ENCODE measurements around the gene JMJD1C. TPM values are rescaled to one million over a fixed set of nuclear protein-coding genes. Genes with fewer than 3 reads are reported as not detected.

The JMJD1C gene
- total RNA-seq, 1 experiment from 2014 or later = 112 TPM

DNA sequence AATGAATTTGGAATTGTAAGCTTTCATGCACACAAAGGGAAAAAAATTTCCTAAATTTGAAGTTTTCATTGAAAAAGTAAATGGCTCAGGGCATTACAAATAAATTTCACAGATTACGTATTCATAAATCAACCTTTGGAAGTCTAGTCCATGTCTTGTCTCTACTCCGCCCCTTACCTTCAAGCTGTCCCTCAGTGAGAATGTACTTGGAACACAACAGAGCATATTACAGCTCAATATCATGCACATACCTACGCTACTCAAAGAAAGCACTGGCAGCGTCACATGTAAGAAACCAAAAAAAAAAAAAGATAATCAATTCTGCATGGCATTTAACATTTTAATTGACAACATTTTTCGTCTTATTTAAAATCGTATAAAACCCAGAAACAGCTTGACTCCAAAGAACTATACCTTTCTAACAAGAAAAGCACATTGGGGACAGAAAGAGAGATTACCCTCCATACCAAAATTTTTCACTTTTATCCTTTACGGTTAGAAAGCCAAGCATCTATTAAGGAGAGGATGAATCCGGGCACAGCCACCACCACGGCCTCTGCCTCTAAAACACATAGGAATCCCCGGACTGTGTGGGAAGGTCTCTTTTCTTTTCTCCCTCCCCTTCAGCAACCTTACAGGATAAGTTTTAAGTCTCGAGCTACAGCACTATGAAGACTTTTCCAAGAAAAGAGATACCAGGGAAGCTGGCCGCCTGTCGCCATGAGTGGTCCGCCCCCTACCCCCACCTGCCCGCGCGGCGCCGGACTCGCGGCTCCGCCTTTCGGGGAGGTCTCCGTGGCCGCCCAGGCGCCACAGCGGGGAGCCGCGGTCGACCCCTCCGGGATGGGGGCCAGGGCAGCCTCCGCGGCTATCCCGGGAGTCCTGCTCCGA is 1.1 kb downstream of the JMJD1C start:
- H3K27ac ChIP-seq = peak overlapping the region; percentile 81
- H3K4me3 ChIP-seq = peak overlapping the region; percentile 80

GRCh38 chr10:63462442-63462841 is 3.3 kb downstream of the JMJD1C start:
- no peak for DNase-seq
- H3K36me3 ChIP-seq = no peaks in the 10 kb centered on the region
- no peak overlapping the region for H3K4me3 ChIP-seq
- H3K27ac ChIP-seq = no peak overlapping the region
- H3K9me3 ChIP-seq (replicated peaks) = no peaks in the 10 kb centered on the region
- H3K4me1 ChIP-seq = 0 out of 2 replicates have a peak, but pooled peaks cover 2% of the 10 kb centered on the region
- H3K27me3 ChIP-seq = no peaks in the 10 kb centered on the region

More for the DNA sequence above, 1.1 kb downstream of the JMJD1C start:
- no peaks in the 10 kb centered on the region for H3K27me3 ChIP-seq
- H3K9me3 ChIP-seq (replicated peaks) = no peaks in the 10 kb centered on the region
- 0 out of 2 replicates have a peak, but pooled peaks cover 2% of the 10 kb centered on the region for H3K4me1 ChIP-seq
- H3K36me3 ChIP-seq = no peaks in the 10 kb centered on the region
- DNase-seq = peak in 1 of 2 experiments; percentile 5

DNA sequence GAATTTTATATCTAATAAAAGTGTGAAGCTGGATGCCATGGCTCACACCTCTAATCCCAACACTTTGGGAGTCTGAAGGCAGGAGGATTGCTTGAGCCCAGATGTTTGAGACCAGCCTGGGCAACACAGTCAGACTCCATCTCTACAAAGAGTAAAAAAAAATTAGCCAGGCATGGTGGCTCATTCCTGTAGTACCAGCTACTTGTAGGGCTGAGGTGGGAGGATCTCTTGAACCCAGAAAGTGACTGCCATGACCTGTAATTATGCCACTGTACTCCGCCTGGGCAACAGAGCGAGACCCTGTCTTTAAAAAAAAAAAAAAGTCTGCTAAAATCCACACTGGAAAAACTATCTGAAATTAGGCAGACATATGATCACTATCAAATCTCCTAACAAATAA is 7.6 kb downstream of the JMJD1C start:
- Histone ChIP-seq H3K4me1 (peaks cover 7% of the 10 kb centered on the region), H3K9me3 (replicated peaks) (no peaks in the 10 kb centered on the region), H3K4me3 (no peak overlapping the region), H3K27ac (no peak overlapping the region), H3K27me3 (no peaks in the 10 kb centered on the region), H3K36me3 (no peaks in the 10 kb centered on the region)
- no peak for DNase-seq

DNA sequence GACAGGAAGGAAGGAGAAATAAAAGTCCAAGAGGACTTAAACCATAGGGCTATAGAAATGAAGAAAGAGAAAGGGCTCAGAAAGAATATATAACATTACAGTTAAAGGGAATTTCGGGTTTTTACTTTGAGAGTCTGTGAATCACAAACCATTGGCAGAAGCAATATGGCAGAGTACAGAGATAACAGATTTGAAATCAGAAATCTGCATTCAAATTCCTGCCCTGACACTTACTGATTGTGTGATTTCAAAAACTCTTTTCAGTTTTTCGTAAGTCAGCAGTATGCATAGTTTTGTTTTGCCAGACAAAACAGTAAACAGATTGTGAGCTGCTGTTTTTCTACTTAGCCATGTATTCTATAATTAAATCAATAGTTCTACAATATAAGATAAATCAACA is 8.2 kb downstream of the JMJD1C start:
- DNase-seq = no peak
- Histone ChIP-seq H3K27ac (no peak overlapping the region), H3K27me3 (no peaks in the 10 kb centered on the region), H3K4me1 (peaks cover 7% of the 10 kb centered on the region), H3K36me3 (no peaks in the 10 kb centered on the region), H3K9me3 (replicated peaks) (no peaks in the 10 kb centered on the region), H3K4me3 (no peak overlapping the region)

DNA sequence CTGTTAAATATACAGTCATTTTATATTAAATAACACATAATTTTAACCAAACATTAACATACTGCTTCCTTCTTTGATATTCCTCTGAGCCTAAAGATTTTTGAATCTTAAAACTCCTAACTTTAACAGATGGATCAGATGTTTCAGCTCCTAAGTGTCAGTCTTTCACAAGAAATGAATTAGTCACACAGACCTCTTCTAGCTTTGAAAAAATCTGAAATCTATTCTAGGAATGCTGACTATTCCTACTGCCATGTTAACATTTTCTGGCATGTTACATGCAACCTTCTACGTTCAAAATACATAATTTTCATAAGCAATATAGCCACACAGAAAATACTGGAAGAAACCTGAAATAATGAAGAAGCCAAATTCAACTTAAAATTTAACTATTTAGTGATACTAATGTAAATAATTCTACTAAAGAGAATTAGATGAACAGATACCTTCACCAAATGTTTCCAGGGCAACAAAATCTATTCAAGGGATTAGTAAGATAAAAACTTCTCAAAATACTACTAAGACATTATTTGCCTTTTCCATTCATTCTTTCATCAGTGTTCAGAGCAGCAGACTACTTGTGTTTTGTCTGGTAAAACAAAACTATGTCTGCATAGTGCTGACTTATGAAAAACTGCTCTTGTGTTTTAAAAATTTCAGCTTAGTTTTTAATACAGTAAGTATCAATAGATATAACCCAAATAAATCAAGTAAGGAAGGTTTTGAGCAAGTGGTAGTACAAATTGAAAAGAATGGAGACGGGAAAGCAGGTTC is 9.2 kb downstream of the JMJD1C start:
- no peak overlapping the region for H3K4me3 ChIP-seq

GRCh38 chr10:63455507-63455906 is 10.3 kb downstream of the JMJD1C start:
- no peaks in the 10 kb centered on the region for H3K36me3 ChIP-seq
- H3K4me1 ChIP-seq = peaks cover 7% of the 10 kb centered on the region
- no peak overlapping the region for H3K4me3 ChIP-seq
- H3K27ac ChIP-seq = peak overlapping the region; percentile 48; the same call in 1 of the 2 replicates
- H3K27me3 ChIP-seq = no peaks in the 10 kb centered on the region
- no peak for DNase-seq
- H3K9me3 ChIP-seq (replicated peaks) = no peaks in the 10 kb centered on the region

More for the DNA sequence above, 9.2 kb downstream of the JMJD1C start:
- Histone ChIP-seq H3K9me3 (replicated peaks) (no peaks in the 10 kb centered on the region), H3K4me1 (peaks cover 7% of the 10 kb centered on the region), H3K27me3 (no peaks in the 10 kb centered on the region), H3K36me3 (no peaks in the 10 kb centered on the region), H3K27ac (peak overlapping the region; percentile 48)
- peak in 1 of 2 experiments; percentile 8 for DNase-seq

GRCh38 chr10:63454631-63455030 is 11.1 kb downstream of the JMJD1C start:
- H3K27ac ChIP-seq = no peak overlapping the region
- H3K27me3 ChIP-seq = no peaks in the 10 kb centered on the region
- no peaks in the 10 kb centered on the region for H3K36me3 ChIP-seq
- H3K4me3 ChIP-seq = no peak overlapping the region
- DNase-seq = no peak
- H3K4me1 ChIP-seq = peaks cover 7% of the 10 kb centered on the region
- no peaks in the 10 kb centered on the region for H3K9me3 ChIP-seq (replicated peaks)

DNA sequence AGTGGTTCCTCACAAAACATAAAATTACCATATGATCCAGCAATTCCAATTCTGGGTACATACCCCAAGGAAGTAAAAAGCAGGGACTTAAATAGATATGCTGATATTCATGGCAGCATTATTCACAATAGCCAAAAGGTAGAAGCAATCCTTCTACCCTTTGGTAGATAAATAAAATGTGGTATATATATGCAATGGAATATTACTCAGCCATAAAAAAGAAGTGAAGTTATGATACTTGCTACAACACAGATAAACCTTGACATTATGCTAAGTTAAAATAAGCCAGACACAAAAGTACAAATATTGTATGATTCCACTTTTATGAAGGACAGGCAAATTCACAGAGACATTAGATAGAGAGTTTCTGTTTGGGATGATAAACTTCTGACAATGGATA is 13.3 kb downstream of the JMJD1C start:
- no peak for DNase-seq
- peaks cover 7% of the 10 kb centered on the region for H3K4me1 ChIP-seq
- H3K36me3 ChIP-seq = no peaks in the 10 kb centered on the region
- no peaks in the 10 kb centered on the region for H3K27me3 ChIP-seq
- no peak overlapping the region for H3K4me3 ChIP-seq
- H3K27ac ChIP-seq = no peak overlapping the region
- no peaks in the 10 kb centered on the region for H3K9me3 ChIP-seq (replicated peaks)

GRCh38 chr10:63446716-63447440 is 18.9 kb downstream of the JMJD1C start:
- H3K27ac ChIP-seq = no peak overlapping the region
- no peak overlapping the region for H3K4me3 ChIP-seq
- no peaks in the 10 kb centered on the region for H3K27me3 ChIP-seq
- no peaks in the 10 kb centered on the region for H3K36me3 ChIP-seq
- no peaks in the 10 kb centered on the region for H3K4me1 ChIP-seq
- no peak for DNase-seq
- no peaks in the 10 kb centered on the region for H3K9me3 ChIP-seq (replicated peaks)

- H3K27me3 ChIP-seq = no peaks in the 10 kb centered on the region
Measured at GRCh38 chr10:63441404-63441803, 24.4 kb downstream of the JMJD1C start.

GRCh38 chr10:63439607-63440006 is 26.2 kb downstream of the JMJD1C start:
- DNase-seq = no peak
- Histone ChIP-seq H3K4me1 (no peaks in the 10 kb centered on the region; the same call in 1 of the 2 replicates), H3K9me3 (replicated peaks) (no peaks in the 10 kb centered on the region), H3K27me3 (no peaks in the 10 kb centered on the region), H3K4me3 (no peak overlapping the region), H3K27ac (no peak overlapping the region), H3K36me3 (no peaks in the 10 kb centered on the region)

More at GRCh38 chr10:63441404-63441803, 24.4 kb downstream of the JMJD1C start:
- Histone ChIP-seq H3K36me3 (no peaks in the 10 kb centered on the region), H3K4me3 (no peak overlapping the region), H3K4me1 (no peaks in the 10 kb centered on the region; the same call in 1 of the 2 replicates), H3K9me3 (replicated peaks) (no peaks in the 10 kb centered on the region), H3K27ac (no peak overlapping the region)
- no peak for DNase-seq

GRCh38 chr10:63438506-63439498 is 27.0 kb downstream of the JMJD1C start:
- Histone ChIP-seq H3K4me3 (no peak overlapping the region), H3K9me3 (replicated peaks) (no peaks in the 10 kb centered on the region), H3K4me1 (no peaks in the 10 kb centered on the region; the same call in 1 of the 2 replicates), H3K27ac (no peak overlapping the region), H3K27me3 (no peaks in the 10 kb centered on the region), H3K36me3 (no peaks in the 10 kb centered on the region)
- DNase-seq = no peak

DNA sequence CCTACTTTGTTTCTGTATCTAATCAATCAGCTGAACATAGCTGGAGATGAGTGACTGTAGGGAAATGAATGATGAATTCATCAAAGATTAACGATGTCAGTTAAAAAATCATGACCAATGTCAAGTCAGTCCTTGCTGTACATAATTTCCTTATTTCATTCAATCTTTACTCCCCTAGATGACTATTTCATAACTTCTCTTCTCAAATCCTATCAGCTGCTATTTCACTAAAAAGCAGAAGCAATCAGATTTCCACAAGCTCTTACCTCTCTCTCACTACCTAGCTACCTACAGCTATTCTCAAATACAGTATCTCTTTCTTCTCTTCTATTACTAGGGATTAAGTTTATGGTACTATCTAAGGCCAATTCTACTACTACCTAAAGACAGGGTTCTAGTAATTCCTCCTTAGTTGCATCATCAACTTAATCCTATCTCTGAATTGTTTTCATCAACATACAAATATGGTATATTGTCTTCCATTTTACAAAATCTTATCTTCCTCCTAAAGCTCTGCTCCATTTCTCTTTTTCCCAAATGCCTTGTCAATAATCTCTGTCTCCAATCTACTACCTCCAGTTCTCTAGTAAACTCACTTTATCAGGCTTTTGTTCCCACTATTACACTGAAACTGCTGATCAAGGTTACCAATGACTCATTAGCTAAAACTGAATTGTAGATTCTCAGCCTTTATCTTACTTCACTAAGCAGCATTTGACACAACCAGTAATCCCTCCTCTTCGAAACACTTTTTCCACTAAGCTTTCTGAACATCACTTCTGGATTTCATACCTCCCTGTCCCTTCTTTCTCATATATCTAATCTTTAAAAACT is 28.4 kb downstream of the JMJD1C start:
- H3K4me1 ChIP-seq = no peaks in the 10 kb centered on the region; the same call in 1 of the 2 replicates

More for the DNA sequence above, 28.4 kb downstream of the JMJD1C start:
- Histone ChIP-seq H3K4me3 (no peak overlapping the region), H3K9me3 (replicated peaks) (no peaks in the 10 kb centered on the region), H3K27me3 (no peaks in the 10 kb centered on the region), H3K27ac (no peak overlapping the region), H3K36me3 (no peaks in the 10 kb centered on the region)
- DNase-seq = no peak

All from SJCRH30 (cell line).